HG02938 (cell line): ENCODE results near the gene TNS1.
"Not testable (repeated sequence)": the region's sequence is repeated elsewhere in the genome, so short reads cannot be mapped to it uniquely, and the experiment has no call there.

ENCODE experiments used
- ATAC-seq: cut with Tn5 transposase; IDR thresholded peaks from one replicate; pipeline ENCODE4 v1.9.1; 2021; ENCODE audit warnings: mild to moderate bottlenecking, moderate library complexity; ENCODE audit not compliant: unreplicated experiment

TNS1 gene

DNA sequence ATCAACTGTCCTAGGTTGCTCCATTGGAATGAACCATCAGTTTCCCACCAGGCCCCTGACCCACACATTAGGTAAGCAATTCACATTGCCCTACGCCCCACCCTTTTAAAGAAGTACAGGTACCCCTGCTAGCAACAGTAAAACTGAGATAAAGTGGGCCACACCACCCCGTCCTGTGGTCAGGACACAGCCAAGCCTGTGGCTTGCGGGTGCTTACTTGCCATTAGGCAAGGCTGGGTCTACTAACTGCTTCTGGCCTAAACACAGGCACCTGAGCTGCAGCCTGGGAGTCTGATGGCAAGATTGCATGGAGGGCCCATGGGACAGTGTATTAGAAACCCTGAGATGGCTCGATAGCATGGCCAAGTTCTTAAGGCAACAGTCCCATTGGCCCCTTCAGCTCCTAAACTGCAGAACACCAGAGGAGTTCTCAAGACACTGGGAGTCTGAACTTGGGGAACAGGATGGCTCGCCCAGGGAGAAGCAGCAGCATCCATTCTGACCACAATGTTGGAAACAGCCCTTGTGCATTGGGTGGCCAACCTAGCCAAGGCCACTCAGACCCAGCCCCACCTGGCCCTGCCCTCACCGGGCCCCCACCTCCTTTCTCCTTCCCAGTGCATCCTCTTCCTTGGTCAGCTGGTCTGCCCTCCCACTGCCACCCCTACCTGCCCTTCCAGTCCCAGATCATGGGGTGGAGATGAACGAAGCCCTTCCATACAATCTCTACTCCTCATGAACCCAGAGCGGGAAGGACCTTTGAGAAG lies 177.1 kb downstream of the TNS1 start:
- no peak for ATAC-seq

DNA sequence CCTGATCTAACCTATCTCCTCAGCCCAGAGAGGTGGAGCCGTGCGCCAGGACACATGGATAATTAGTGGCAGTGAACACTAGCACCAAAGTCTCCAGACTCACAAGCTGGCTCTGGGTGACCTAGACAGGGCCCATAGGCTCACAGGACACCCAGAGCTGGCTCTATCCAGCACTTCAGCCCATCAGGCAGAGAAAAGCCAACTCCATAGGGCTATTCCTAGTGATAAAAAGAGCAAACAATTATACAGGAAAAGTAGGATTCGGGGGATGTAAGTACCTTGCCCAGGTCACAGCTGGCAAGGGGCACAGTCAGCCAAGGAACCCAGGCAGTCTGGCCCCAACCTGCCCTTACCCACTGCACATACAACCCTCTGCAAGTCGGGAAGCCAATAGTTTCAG lies 178.6 kb downstream of the TNS1 start:
- ATAC-seq, result no peak

DNA sequence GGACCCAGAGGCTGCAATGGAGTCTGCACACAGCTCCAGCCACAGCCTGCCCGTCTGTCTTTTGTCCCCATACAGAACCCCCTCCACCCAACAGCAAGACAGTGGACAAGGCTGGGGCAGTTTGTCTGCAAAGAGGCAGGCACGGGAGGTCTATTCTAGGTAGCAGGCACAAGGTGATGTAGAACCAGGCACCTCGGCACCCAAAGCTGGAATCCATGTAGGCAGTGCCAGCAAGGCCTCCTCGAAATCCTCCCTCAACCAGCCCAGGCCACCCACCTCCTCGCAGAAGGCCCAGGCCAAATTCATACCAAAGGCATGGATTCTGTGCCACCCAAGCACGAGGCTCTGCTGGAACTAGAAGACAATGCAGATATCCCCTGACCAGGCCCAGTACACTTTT lies 179.2 kb downstream of the TNS1 start:
- ATAC-seq, result no peak

DNA sequence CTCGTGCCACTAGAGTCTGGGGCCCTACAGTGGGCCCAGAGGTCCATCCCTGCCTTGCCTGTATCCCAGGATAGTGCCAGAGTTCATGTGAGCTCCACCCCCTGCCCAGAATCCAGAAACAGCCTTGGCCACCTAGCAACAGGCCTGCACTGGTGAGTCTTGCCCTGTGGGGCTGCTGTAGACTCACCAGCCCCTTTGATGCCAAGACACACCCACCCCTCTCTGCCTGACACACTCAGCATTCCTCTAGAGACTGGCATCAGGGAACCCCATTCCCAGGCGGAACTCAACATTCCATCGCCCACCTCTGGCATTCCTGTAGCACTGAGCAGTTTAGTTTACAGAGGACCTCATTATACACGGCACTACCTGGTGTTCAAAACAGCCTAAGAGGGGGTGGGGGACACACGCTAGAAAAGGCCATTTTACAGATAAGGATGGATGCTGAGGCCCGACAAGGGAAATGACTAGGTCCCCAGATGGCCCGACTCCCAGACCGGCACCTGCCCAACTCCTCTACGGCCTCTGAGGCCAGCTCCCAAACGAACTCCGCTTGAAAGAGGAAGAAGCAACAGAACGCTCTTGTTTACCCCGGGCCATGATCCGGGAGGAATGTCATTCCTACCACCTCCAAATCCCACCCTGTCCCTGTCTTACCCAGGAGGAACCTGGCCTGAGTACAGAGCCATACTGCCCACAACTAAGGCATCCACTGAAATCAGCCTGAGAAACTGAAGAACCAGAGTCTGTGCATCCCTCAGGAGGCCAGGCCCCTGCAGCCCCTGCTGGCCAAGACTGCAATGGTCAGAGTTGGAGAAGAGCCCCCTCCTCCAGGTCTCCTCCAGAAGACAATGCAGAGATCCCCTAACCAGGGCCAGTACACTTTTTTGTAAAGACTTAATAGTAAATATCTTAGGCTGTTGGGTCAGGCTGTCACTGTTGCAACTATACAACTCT lies 180.2 kb downstream of the TNS1 start:
- ATAC-seq, result no peak

DNA sequence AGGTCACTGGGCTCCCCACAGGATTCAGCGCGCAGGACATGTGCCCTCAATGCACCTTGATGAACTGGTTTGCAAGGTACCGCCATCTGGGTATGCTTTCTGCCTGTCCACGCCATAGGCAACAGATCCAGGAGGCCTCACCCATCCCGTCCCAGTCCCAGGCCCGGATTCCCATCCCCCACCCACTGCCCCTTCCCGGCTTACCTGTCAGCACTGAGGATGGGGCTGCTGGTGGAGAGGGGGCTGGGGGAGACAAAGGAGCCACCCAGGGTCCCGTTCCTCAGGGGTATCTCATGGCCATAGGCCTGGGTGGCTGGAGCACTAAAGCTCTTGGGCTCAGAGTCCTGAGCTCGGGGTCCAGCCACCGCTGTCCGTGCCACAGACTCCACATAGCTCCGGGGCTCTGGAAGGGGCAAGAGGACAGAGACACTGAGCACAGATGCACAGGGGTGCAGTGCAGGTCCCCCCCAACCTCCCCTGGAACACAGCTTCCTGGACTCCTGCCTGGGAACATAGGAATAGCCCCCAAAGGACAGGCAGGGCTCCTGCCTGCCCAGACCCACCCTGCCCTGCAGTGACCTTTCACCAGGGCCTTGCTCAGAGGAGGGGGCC lies 181.2 kb downstream of the TNS1 start:
- ATAC-seq, result no peak

DNA sequence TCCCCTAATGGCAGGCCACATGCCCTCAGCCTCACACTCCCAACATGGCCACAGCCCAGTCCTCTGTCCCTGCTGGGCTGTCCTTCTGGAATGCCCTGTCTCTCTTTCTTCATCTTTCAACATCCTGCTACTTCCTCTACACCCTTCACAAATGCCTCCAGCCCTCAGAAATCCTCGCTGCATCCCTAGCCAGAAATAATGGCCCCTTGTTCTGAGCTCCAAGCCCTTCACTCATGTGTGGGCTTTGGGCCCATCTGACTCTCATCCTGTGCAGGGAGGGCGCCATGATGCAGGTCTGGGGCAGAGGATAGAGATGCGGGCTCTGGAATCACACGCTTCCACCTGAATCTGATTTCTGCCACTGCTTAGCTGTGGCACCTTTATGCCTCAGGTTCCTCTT lies 181.9 kb downstream of the TNS1 start:
- ATAC-seq, result no peak

DNA sequence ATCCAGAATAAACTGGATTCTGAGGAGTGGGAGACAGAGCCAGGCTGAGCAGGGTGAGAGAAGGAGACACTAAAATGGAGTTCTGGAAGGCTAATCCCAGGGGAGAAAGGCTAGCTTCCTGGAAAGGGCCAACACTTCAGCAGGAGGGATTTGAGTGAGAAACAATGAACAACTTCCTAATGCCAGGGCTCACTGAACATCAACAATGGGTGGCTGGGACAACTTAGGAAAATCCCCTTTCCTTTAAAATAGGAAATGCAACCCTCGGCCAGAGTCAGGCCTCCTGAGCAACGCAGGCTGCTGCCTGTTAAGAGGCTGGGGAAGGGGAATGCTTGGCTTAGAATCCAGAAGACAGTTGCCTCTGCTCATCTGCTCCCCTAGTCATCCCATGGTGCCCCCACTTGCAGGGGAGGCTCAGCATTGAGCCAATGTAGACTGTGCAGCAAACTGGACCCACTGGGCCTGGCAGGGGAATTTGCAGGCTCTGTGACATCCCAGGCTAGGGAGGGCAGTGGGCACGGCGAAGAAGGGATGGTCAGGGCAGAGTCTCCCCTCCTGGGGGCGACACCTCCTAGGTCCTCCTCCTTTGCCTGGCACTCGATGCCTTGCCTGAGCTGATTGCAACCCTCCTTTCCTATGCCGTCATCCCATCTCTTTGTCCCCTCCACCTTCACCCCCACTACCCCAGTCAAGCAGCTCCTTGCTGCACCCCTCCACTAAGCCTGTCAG lies 182.5 kb downstream of the TNS1 start:
- ATAC-seq, result no peak

DNA sequence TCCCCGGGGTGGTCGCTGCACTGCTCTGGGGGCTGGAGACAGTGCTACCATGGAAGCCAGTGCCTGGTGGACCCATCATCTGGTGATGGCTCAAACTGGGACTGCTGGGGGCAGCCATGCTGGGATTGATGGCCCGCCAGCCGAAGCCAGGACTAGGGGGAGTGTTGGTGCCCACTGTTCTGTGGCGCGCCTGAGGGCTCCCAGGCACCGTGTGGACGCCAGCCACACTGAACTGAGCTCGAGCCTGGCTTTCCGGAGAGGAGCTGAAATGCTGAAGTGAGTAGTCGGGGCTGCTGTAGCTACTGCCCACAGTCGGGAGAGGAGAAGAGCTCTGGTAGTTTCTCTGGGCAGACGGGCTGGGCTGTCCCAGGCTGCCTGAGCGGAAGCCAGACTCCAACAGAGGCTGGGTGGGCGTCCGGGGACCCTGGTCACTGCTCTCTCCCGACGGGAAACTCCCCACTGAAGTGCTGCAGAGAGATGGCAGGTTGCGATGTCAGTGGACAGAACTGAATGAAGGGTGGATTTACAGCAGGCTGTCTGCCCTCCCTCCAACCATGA lies 184.4 kb downstream of the TNS1 start:
- no peak for ATAC-seq

DNA sequence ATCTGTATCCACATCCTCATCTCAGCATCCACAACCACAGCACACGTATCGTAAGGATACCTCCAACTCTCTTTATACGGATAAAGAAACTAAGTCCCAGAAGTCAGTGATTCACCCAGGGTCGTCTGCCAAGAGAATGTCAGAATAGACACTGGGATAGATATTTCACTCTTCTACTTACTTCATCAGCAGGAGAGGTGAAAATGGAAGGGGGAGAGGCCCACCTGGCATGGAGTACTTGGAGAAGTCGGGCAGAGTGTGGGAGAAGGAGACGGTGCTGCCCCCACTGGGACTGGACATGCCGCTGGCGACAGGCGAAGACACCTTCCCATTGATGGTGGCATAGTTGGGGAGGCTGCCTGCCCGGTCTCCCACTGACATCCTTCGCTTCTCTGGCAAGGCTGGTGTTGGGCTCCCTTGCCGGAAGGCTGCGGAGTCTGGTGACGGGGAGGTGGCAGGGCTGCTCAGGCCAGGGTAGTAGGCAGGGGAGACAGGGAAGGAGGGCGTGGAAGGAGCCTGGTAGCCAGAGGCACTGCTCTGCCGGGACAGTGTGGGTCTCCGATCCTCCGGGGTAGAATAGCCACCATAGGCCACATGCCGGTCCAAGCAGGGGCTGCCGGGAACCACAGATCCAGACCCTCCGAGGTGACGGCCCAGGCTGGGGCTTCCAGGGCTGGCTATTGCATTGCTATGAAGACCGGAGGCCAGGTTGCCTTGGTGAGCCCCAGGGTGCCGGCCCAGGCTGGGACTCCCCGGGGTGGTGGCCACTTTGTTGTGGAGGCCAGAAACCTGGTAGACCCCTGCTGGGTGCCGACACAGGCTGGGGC lies 185.1 kb downstream of the TNS1 start:
- no peak for ATAC-seq

DNA sequence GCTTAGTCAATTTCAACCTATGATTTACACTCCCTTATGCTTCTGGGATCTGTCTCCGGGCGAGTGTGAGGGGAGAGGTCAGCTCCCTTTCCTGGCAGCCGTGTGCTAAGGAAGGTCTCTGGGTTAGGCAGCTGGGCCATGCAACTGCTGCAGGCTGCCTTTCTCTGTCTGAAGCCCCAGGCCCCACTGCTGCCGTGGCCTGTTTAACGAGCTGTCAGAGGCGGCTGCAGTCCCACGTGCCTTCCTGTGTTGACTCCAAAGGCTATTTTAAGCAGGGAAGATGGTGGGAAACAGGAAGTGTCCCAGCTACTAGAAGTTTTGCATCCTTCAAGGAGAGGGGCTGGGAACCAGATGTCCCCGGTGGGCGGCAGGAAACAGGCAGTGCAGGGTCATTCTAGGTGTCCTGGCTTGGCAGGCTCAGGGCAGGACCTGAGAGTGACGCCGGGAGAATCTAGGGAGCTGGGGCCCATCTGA lies 186.4 kb downstream of the TNS1 start:
- no peak for ATAC-seq

DNA sequence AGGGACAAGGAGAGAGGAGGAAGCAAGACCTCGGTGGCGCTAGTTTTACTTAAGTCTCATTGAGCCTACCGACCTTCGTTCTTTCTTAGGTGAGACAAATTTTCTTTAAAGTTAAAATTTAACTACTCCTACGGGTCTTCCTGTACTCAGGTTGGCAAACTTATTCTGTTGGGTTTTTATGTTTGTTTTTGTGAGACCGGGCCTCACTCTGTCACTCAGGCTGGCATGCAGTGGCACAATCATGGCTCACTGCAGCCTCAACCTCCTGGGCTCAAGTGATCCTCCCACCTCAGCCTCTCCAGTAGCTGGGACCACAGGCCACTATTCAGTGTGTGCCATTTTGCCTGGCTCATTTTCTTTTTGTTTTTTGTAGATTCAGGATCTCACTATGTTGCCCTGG lies 189.0 kb downstream of the TNS1 start:
- ATAC-seq, result no peak

DNA sequence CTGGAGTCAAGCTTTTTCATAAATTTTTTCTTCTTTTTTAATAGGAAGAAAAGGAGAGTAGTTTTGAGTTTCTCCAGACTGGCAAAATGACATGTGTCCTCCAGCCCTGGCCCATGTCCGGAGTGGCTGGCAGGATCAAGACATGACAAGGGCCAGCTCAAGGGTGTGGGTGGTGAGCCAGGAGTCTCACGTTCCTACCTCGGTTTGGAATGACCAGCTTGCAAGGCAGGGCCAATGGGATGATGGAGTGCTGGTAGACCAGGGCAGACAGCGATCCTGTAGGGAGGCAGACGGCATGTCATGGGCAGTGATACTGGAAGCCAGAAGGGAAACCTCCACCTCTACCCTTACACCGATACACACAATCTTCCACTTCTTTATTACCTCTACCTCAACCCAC lies 190.6 kb downstream of the TNS1 start:
- ATAC-seq, result no peak

DNA sequence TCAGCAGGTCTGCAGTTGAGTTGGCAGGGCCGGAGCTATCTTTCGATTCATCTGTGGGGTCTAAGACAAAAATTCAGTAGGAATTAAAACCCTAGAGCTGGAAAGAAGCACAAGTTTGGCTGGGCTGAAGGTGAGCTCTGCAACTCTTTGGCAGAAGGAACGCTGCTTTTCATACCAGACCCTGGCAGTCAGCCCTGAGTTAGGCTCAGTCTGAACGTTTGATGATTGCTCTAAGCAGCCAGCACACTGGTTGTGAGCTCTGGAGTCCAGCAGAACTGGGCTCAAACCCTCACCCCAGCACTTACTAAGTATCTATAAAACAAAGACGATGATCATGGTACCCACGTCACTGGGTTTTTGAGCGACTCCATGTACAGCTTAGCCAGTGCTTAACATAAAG lies 192.5 kb downstream of the TNS1 start:
- ATAC-seq, result no peak

DNA sequence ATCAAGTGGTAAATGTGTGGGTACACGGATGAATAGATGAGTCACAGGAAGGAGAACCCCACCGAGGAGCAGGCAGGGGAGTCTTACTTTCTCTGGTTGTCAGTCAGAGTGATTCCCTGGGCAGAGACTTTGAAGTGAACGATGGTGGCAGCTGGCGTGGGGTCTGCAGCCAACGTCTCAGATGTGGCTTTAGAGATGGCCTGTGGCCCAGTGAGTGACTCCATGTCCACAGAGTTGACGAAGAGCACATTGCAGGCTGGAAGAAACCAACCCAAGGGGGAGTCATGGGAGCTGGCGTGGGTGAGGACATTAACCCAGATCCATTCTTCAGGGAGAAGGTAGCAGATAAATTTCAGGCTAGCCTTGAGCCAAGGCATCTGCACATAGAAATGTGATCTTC lies 193.1 kb downstream of the TNS1 start:
- ATAC-seq, result no peak

DNA sequence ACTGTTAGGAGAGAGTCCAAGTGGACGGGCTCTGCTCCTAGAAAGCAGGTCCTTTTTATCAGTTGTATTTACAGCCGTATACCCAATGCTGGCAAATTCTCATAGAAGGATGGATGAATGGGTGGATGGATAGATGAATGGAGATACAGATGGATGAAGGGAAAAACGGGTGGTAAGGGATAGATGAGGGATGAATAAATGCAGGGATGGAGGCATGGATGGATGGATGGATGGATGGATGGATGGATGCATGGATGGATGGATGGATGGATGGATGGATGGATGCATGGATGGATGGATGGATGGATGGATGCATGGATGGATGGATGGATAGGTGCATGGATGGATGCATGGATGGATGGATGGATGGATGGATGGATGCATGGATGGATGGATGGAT lies 193.8 kb downstream of the TNS1 start:
- ATAC-seq, result not testable (repeated sequence)

DNA sequence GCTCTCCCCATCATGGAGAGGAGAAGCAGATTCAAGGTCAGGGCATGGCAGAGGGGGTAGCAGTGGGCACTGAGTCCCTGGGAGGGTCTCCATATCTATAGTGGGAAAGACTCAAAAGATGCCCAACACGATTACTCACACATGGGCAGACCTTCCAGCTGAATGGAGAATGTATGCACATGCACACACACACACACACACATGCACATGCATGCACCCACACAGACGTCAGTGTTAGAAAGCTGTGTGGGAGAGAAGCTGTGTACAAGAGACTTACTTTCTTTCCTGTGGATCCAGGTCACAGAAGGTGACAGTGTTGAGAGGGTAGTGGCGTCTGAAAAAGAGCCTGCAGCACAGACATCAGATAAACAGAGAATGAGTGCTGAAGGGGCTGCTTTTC lies 194.5 kb downstream of the TNS1 start:
- no peak for ATAC-seq

DNA sequence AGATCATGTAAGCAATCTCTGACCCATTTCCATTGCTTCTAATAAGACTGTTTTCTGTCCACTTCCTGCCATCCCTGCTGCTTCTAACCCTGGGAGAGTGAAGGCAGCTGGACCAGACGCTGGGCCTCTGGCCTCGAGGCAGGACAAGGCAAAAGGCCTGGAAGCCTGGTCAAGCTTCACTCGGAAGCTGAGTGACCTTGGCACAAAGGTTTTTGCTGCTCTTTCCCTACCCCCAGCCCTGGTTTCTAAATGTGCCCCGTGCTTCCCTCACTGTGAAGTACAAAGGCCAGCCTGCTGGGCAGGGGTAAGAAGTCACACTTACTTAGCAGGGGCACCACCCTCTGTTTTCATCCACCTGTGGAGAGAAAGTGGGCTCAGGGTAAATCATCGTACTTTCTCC lies 195.0 kb downstream of the TNS1 start:
- ATAC-seq, result no peak

DNA sequence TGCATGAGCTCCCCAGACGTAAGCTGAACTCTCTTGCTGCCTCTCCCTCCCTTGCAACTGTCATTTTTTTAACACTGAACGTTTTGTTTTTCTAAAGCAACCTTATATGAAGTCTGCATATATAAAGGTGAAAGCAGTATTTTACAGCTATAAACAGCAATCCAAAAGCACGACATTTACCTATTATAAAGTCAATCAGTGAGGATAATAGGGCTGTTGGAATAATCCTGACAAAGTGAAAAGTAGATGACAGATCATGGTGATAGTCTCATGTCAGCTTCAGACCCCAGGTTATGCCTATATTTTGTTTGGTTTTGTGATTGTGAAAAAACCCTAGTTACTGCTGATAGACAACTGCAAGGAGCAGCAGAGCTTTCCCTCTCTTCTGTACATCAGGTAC lies 195.8 kb downstream of the TNS1 start:
- ATAC-seq, result no peak

DNA sequence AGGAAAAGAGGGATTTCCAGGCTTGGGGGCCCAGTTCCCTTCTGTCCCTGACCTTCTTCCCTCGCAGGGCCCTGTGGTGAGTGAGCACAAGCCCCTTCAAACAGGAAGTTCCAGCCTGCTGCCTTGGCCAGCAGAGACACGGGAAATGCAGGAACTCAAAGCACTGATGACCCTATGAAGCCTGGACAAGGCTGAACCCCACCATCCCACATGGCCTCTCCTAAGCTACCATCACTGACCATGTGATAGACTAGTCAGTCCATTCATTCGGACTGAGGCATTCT lies 196.4 kb downstream of the TNS1 start:
- no peak for ATAC-seq
